Esophagus squamous epithelium (tissue), 4 donors: Measurements from ENCODE around the gene CCNT1.

Experiments
- POLR2A ChIP-seq, 4 donors: fragments of 450-650 bp; IDR thresholded peaks; one replicate each; pipeline ENCODE4 v1.6.1; 2017; ENCODE audit warnings: antibody characterized with exemption in 4 of 4, mild to moderate bottlenecking in 4 of 4, moderate library complexity in 3 of 4
- TF ChIP-seq, protein P1 (sequence below), 6 experiments: fragments of 450-650 bp in 4 of 6; fragments of 200-600 bp in 2 of 6; sonication (generic) in 2 of 6; IDR thresholded peaks; one replicate each; pipeline ENCODE4 v1.5.1; 2016 to 2019; ENCODE audit warnings: antibody characterized with exemption in 6 of 6, mild to moderate bottlenecking in 4 of 6, moderate library complexity in 4 of 6

DNA sequence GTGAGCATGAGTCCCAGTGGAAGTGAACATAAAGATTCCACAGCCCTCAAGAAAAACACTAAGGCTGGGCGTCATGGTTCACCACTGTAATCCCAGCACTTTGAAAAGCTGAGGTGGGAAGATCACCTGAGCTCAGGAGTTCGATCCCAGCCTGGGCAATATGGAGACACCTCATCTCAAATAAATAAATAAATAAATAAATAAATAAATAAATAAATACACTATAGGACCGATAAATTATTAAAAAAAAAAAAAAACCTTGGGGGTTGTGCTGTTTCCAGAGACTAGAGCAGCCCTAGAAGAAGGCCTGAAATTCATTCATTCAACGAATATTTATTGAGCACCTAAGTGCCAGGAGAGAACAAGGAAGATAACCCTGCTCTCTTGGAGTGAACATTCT is 33.0 kb downstream of the CCNT1 start:
- TF ChIP-seq, protein P1, sequence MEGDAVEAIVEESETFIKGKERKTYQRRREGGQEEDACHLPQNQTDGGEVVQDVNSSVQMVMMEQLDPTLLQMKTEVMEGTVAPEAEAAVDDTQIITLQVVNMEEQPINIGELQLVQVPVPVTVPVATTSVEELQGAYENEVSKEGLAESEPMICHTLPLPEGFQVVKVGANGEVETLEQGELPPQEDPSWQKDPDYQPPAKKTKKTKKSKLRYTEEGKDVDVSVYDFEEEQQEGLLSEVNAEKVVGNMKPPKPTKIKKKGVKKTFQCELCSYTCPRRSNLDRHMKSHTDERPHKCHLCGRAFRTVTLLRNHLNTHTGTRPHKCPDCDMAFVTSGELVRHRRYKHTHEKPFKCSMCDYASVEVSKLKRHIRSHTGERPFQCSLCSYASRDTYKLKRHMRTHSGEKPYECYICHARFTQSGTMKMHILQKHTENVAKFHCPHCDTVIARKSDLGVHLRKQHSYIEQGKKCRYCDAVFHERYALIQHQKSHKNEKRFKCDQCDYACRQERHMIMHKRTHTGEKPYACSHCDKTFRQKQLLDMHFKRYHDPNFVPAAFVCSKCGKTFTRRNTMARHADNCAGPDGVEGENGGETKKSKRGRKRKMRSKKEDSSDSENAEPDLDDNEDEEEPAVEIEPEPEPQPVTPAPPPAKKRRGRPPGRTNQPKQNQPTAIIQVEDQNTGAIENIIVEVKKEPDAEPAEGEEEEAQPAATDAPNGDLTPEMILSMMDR (IDR thresholded peaks at IDR 0.05) = no peak
- no peak for TF ChIP-seq POLR2A (IDR thresholded peaks at IDR 0.05)
